AG04450 (cell line): ENCODE measurements around the gene USP10. TPM values are rescaled to one million over a fixed set of nuclear protein-coding genes. Genes with fewer than 3 reads are reported as not detected.

ENCODE experiments used
- CTCF ChIA-PET: fragments of 300-600, 350-600 bp; formaldehyde crosslinking; extraction: SDS; loops from one replicate; lab custom pipeline; 2022; ENCODE audit warnings: antibody characterized with exemption, inconsistent platforms; lab: Charles Lee
- POLR2A ChIA-PET: fragments of 350-600 bp; formaldehyde crosslinking; extraction: SDS; loops from one replicate; lab custom pipeline; 2021; ENCODE audit warnings: antibody characterized with exemption, inconsistent platforms; lab: Yijun Ruan, JAX
- DNase-seq: peaks from one replicate; pipeline ENCODE4 v3.0.0-alpha.2; 2011; ENCODE audit warnings: low read depth, low spot score
- H3K27ac ChIP-seq: one replicate; pipeline ENCODE4 v1.5.1; 2012; ENCODE audit warnings: low read depth, low read length, control low read depth
- H3K27me3 ChIP-seq: one replicate; pipeline ENCODE4 v1.6.0; 2012; ENCODE audit warnings: low read length; ENCODE audit not compliant: control insufficient read depth, insufficient read depth
- H3K4me3 ChIP-seq: 2 replicates; pipeline ENCODE4 v1.5.1; 2011; ENCODE audit warnings: mild to moderate bottlenecking, low read depth, low read length, control low read depth
- H3K9me3 ChIP-seq: 2 replicates; pipeline ENCODE4 v1.5.1; 2012; ENCODE audit warnings: low read length; ENCODE audit not compliant: control insufficient read depth, insufficient read depth
- polyA plus RNA-seq: library from polyadenylated mRNA; depleted of rRNA; stranded (reverse); fragments of >200 nt; gene quantifications from 2 replicates; pipeline ENCODE4 v1.2.3, GENCODE V29; 2011
- TF ChIP-seq, protein P1 (sequence below): IDR thresholded peaks from 2 replicates; pipeline ENCODE4 v1.5.1; 2011; ENCODE audit warnings: low read depth, low read length, control low read depth, inconsistent platforms

USP10 gene
- polyA plus RNA-seq, 1 experiment, result 54.9 TPM

DNA sequence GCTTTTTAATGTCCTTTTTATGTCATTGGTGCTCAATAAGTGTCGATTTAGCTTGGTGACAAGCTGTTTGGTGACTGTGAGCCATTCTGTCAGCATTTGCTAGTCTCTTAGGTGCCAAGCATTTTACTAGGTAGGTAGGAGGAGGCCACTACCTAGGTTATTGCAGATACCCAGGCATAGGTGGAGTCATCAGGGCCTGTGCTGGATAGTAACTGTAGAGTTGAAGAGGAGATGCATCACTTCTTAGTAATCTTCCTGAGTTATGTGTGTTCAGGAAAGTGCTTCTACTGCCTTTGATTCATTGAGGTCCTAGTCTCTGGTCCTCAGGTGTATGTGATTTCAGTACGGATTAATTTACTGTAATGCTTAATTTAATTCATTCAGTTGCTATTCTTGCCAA lies 17.7 kb downstream of the USP10 start:
- ChIA-PET POLR2A (no interaction called here), CTCF (interaction anchor here (1.3 to 1.5 kb wide), 3 partner anchors 8 to 45 kb away, joined by 3 to 7 read pairs (median 4); no protein-coding TSS in a partner anchor)
- no peak overlapping the region for H3K4me3 ChIP-seq
- TF ChIP-seq, protein P1, sequence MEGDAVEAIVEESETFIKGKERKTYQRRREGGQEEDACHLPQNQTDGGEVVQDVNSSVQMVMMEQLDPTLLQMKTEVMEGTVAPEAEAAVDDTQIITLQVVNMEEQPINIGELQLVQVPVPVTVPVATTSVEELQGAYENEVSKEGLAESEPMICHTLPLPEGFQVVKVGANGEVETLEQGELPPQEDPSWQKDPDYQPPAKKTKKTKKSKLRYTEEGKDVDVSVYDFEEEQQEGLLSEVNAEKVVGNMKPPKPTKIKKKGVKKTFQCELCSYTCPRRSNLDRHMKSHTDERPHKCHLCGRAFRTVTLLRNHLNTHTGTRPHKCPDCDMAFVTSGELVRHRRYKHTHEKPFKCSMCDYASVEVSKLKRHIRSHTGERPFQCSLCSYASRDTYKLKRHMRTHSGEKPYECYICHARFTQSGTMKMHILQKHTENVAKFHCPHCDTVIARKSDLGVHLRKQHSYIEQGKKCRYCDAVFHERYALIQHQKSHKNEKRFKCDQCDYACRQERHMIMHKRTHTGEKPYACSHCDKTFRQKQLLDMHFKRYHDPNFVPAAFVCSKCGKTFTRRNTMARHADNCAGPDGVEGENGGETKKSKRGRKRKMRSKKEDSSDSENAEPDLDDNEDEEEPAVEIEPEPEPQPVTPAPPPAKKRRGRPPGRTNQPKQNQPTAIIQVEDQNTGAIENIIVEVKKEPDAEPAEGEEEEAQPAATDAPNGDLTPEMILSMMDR, result no peak
- no peaks in the 10 kb centered on the region for H3K27me3 ChIP-seq
- H3K27ac ChIP-seq, result no peak overlapping the region
- DNase-seq, result no peak
- H3K9me3 ChIP-seq, result no peaks in the 10 kb centered on the region

DNA sequence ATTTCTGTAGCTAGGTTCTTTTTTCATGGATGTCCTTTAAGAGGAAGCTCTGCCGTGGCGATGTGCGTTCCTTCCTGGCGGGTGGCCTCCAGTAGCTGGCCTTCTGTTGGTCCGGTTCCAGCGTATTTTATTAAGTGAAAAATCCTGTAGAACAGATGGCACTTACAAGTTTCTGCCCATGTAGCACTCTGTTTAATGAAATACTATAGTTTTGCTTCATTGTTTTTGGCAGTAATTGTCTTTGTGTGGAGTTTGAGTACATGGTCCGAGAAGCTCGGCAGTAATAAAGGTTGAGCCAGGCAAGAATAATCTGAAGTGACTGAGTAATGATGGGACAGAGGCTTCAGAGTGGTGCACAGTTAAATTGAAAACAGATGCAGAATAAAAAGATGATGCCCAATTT lies 20.4 kb downstream of the USP10 start:
- Histone ChIP-seq H3K27me3 (no peaks in the 10 kb centered on the region), H3K9me3 (no peaks in the 10 kb centered on the region), H3K27ac (peak overlapping the region; percentile 13), H3K4me3 (no peak overlapping the region)
- TF ChIP-seq, protein P1, result no peak
- ChIA-PET POLR2A (interaction anchor here (0.7 kb wide), 1 partner anchor 105 kb away, joined by 7 read pairs; no protein-coding TSS in a partner anchor), CTCF (interaction anchor here (1.1 to 2.9 kb wide), 4 partner anchors 16 to 48 kb away, joined by 3 to 15 read pairs (median 6); no protein-coding TSS in a partner anchor)
- DNase-seq, result no peak

GRCh38 chr16:84722068-84722467 lies 22.3 kb downstream of the USP10 start:
- H3K27ac ChIP-seq, result no peak overlapping the region
- DNase-seq, result no peak
- ChIA-PET CTCF (interaction anchor here (2.9 kb wide), 1 partner anchor 17 kb away, joined by 15 read pairs; no protein-coding TSS in a partner anchor), POLR2A (no interaction called here)
- no peaks in the 10 kb centered on the region for H3K27me3 ChIP-seq
- TF ChIP-seq, protein P1, result no peak
- no peak overlapping the region for H3K4me3 ChIP-seq
- no peaks in the 10 kb centered on the region for H3K9me3 ChIP-seq

- no peaks in the 10 kb centered on the region for H3K9me3 ChIP-seq
- DNase-seq, result no peak
- ChIA-PET POLR2A (no interaction called here), CTCF (interaction anchor here (0.9 to 5.9 kb wide), 8 partner anchors 12 to 247 kb away, joined by 3 to 72 read pairs (median 22); no protein-coding TSS in a partner anchor)
- H3K27me3 ChIP-seq, result no peaks in the 10 kb centered on the region
- no peak overlapping the region for H3K27ac ChIP-seq
- TF ChIP-seq, protein P1, result no peak
- no peak overlapping the region for H3K4me3 ChIP-seq
These were observed 24.1 kb downstream of the USP10 start for GRCh38 chr16:84723906-84724305.

DNA sequence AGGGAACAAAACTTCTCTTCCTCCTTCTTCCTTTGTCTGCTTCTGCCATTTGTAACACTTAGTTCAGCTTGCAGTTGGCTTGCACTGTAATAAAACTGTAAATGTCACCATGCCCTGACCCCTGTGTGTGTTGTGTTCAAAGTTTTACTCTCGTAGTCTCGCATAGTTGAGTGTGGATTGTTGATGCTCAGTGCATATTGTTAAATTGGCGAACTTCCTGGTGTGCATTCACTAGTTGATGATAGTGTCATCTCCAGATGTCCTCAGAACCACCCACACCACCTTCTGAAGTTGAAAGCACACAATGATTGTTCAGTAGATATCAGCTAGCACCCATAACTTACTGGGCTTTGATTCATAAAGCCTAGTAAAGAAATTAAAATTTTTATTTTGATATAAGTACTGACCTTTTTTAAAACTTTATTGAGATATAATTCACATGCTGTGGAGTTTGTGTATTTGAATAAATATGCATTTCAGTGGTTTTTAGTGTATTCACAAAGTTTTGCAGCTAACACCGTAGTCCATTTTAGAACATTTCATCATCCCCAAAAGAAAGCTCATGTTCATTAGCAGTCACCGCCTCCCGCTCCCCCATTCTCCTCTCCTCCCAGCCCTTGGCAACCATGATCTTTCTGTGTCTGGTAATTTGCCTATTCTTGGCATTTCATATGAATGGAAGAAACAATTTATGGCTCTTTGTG lies 25.0 kb downstream of the USP10 start:
- no peak overlapping the region for H3K27ac ChIP-seq
- no peaks in the 10 kb centered on the region for H3K27me3 ChIP-seq
- H3K4me3 ChIP-seq, result no peak overlapping the region
- ChIA-PET POLR2A (no interaction called here), CTCF (interaction anchor here (0.5 to 5.9 kb wide), 13 partner anchors 8 to 246 kb away, joined by 3 to 72 read pairs (median 11); partner anchors contain the start of gene KLHL36)
- no peak for DNase-seq
- no peaks in the 10 kb centered on the region for H3K9me3 ChIP-seq
- TF ChIP-seq, protein P1, result no peak
